NCI-H1092 treated with DMSO at 0.1 percent for 48 hours (cell line): Measurements from ENCODE around the gene C1GALT1.
"Not testable (repeated sequence)": the region's sequence is repeated elsewhere in the genome, so short reads cannot be mapped to it uniquely, and the experiment has no call there.

Source experiments
- DNase-seq: peaks from one replicate; lab custom pipeline; 2025; lab: John Stamatoyannopoulos, UW

Gene C1GALT1

DNA sequence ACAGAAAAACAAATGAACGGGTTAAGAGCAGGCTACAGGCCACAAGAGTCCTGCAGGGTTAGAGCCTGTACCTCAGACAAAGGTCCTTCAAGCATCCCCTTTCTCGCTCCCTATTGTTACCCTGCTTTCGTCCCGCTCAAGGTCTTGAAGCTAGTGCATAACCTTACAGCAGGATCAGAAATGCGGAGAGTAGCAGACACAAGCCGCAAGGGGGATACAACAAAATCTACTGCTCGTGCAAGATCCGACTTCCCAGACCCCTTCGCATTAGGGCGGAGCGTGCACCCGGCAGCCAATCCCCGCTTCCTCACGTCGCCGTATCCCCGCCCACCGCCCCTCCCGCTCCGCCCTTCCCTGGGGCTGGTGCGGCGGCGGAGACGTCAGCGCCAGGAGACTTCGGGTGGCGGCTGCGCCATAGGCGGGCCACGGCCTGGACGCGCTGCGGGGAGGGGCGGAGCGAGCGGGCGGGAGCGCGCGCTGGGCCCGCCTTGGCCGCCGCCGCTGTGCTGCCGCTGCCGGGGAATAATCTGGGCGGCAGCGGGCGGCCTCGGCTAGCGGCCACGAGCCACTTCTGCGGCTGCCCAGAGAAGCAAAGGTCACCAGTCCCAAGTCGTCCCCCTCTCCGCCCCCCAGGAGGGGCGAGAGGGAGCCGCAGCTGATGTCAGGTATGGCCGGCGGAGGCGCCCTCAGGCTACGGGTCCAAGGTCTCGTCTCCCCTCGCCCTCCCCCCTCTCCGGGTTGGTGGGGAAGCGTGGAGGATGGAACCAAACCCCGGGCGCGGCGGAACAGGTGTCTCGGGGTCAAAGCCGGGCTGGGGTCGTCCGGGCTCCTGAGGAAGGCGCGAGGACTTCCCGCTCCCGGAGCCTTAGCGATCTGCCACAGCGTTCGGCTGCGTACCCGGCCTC is at the start of gene C1GALT1:
TSS of gene C1GALT1 (plus strand) at position 389 of the 905 bp plus-strand sequence. CDS start 51,776 bp downstream, outside the sequence.
- peak; percentile 99 for DNase-seq

DNA sequence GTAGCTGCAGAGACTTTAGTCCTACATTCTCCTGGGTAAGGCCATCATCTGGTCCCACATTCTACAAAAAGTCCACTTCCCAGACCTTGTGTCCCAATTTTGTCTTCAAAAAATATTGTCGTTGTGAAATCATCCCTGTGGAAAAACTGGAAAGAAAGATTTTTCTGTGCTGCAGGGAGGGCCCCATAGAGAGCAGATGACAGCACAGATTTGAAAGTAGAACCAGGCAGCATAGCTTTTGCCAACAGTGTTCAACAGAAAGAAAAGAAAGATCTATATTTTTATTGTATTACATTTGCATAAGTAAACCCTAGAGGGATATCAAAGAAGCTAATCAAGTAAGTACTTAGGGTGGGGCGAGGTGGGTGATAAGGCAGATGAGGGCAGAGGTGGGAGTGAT is 48.3 kb upstream of the C1GALT1 start:
- no peak for DNase-seq

GRCh38 chr7:7135074-7135473 is 47.3 kb upstream of the C1GALT1 start:
- DNase-seq = no peak

DNA sequence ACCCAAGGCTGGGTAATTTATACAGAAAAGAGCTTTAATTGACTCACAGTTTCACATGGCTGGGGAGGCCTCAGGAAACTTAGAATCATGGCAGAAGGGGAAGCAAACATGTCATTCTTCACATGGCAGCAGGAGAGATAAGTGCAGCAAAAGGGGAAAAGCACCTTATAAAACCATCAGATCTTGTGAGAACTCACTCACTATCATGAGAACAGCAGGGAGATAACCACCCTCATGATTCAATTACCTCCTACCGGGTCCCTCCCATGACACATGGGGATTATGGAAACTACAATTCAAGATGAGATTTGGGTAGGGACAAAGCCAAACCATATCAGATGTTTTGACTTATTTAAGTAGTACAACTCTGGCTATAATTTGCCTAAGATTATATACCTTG is 46.4 kb upstream of the C1GALT1 start:
- not testable (repeated sequence) for DNase-seq

DNA sequence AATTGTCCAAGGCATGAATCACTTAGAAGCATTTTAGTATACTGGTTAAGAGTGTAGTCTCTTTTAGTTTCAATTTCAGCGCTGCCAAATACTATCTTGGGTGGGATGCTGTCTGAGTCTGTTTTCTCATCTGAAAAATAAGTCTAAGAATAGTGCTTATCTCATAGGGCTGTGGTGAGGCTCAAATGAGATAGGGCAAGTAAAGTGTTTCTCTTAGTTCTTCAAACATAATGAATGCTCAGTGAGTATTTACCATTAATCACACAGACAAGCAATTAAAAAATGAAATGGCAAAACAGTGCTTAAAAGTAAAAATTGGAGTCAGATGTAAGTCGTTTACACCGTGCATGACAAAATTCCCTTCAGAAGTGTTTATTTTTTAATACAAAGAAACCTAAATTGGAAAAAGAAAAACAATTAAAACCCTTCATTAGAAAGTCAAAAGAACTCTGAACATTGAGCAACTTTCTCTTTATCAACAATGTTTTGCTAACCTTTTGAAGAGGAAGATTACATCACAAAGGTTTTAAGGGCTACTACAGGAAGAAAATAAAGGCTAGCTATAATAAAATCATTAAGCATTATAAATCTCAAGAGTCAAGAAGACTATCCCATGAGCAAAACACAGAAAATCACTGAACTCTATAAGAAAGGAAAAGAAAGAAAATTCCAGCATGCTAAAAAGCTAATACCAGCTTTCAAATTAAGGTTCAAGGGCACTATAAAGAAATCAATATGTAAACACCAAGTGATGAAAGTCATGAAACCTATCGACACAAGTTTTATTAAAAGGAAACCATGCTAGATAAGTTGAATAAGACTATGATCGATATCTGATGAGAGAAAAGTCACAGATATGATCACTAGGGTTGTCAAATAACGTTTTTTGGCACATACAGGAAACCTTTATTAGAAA is 45.6 kb upstream of the C1GALT1 start:
- peak; percentile 31 for DNase-seq

- no peak for DNase-seq
Observed at GRCh38 chr7:7138897-7139296, 43.4 kb upstream of the C1GALT1 start.

DNA sequence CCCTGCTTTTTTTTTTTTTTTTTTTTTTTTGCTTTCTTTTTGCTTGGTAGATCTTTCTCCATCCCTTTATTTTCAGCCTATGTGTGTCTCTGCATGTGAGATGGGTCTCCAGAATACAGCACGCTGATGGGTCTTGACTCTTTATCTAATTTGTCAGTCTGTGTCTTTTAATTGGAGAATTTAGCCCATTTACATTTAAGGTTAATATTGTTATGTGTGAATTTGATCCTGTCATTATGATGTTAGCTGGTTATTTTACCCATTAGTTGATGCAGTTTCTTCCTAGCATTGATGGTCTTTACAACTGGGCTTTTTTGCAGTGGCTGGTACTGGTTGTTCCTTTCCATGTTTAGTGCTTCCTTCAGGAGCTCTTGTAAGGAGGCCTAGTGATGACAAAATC is 38.9 kb upstream of the C1GALT1 start:
- not testable (repeated sequence) for DNase-seq

- not testable (repeated sequence) for DNase-seq
Observed at GRCh38 chr7:7145151-7145550, 37.2 kb upstream of the C1GALT1 start.

DNA sequence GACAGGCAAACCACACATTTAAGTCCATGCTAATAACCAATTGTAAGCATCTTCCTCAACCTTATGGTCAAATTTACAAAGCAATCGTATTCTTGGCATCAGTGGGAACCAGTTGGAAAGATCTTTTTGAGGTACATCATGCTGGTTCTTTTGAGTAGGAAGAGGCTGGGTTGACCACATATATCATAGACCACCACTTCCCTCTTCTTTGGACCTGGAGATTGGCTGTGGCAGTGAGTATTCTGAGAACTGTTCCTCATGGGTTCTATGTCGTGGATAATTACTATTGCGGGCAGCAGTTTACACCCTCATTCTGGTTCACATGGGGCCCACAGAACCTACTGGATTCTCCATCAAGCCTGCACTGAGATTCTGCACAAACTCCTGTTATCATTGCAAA is 35.5 kb upstream of the C1GALT1 start:
- DNase-seq = no peak

- DNase-seq = no peak
Observed at GRCh38 chr7:7148798-7149481, 33.4 kb upstream of the C1GALT1 start.

GRCh38 chr7:7151285-7151684 is 31.1 kb upstream of the C1GALT1 start:
- no peak for DNase-seq

- DNase-seq = no peak
Observed at GRCh38 chr7:7151865-7152264, 30.5 kb upstream of the C1GALT1 start.

- DNase-seq = no peak
Observed at GRCh38 chr7:7152315-7152714, 30.0 kb upstream of the C1GALT1 start.

- DNase-seq = not testable (repeated sequence)
Observed at GRCh38 chr7:7154355-7154754, 28.0 kb upstream of the C1GALT1 start.

GRCh38 chr7:7156663-7157062 is 25.7 kb upstream of the C1GALT1 start:
- no peak for DNase-seq

DNA sequence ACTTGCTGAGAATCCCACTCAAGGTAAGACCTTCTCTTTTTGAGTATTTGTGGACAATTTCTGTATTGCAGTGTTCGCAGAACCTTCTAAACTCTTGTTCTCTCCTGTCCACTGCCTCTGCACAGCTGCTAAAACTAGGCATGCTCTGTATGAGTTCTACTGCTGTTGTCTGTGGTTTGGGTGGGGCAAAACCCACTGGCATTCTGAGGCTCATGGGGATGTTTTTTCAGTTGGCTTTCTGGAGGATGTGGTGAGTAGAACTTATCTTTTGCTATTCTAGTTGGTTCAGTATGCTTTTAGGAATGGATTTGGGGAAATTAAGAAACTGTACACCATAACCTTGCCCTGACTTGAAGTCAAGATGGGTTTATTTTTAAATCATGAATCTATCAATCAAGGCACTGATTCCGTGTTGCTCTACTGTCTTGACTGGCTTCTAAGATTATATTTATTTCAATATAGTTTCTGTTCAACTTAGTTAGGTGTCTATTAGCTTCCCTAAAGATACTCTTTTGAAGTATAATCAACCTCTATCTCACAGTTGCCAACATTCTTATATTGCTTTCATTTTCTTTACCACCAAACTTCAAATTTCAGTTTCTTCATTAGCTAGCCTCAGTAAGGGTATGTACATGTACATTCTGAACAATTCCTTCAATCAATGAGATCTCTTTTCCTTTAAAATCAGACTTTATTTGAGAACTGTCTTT is 25.0 kb upstream of the C1GALT1 start:
- no peak for DNase-seq

- DNase-seq = no peak
Observed at GRCh38 chr7:7157887-7158271, 24.5 kb upstream of the C1GALT1 start.

GRCh38 chr7:7159063-7159658 is 23.2 kb upstream of the C1GALT1 start:
- no peak for DNase-seq

DNA sequence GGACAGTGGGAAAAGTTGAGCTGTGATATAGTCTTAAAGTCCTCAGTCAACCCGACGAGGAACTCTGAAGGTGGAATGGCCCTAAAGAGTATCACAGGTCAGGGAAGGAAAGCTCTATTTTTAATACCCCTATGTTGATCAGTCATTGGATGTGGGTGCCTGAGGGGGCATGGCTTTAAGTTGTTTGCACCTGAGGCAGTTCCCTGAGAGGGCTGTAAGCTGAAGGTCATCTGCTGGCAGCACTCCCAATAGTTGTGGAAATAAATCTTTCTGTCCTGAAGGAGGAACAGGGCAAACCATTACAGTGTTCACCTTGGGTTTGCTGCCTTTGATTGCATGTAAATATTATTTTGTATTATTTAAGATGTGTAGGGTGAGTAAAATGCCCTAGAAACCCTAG is 17.8 kb upstream of the C1GALT1 start:
- no peak for DNase-seq

DNA sequence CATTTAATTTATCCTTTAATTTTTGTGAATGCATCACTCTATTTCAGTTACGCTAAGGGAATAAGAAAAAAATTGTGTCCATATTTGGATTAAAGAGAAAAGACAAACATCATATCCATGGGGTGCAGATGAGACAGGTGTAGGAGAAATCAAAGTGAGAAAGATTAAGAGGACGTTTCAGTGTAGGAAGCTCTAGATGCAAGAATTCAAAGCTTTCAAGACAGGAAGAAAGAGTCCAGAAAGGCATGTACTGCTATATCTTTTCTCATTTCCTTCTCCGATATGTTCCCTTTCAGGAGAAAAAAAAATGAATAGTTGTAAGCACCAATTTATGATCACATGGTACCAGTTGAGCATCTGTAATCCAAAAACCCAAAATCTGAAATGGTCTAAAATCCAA is 17.0 kb upstream of the C1GALT1 start:
- no peak for DNase-seq

DNA sequence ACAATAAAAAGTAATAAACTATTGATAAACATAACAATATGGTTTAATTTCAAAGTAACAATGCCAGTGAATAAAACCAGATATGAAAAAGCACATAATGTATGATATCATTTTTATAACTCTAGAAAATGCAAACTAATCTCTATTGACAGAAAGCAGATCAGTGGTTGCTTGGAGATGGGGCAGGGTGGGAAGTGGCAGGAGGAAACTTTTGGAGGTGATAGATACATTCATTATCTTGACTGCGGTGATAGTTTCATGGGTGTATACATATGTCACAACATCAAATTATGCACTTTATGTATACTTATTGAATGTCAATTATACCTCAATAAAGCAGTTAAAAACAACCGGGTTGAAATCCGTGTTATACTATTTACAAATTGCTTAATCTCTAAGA is 16.0 kb upstream of the C1GALT1 start:
- DNase-seq = no peak
